SK-N-SH (cell line): ENCODE data around the gene TTC3. TPM values are rescaled to one million over a fixed set of nuclear protein-coding genes. Genes with fewer than 3 reads are reported as not detected.

Source experiments
- CTCF ChIA-PET: fragments of 300-600, 350-600 bp; formaldehyde crosslinking; extraction: SDS; loops from one replicate; lab custom pipeline; 2021; lab: Yijun Ruan, JAX
- POLR2A ChIA-PET: fragments of 350-600 bp; sonication (Branson Sonifier 250); formaldehyde crosslinking; extraction: SDS; loops from one replicate; lab custom pipeline; 2020; ENCODE audit warnings: antibody characterized with exemption, inconsistent platforms; lab: Yijun Ruan, JAX
- DNase-seq: peaks from one replicate; pipeline ENCODE4 v3.0.0; 2012
- H2AFZ ChIP-seq: fragments of 200-600 bp; sonication (generic); 2 replicates; pipeline ENCODE4 v1.8.1; 2016; ENCODE audit warnings: antibody characterized with exemption, mild to moderate bottlenecking, low read depth
- H3F3A ChIP-seq: fragments of 200-600 bp; sonication (generic); replicated peaks from 2 replicates; pipeline ENCODE3; 2016; ENCODE audit warnings: antibody characterized with exemption, mild to moderate bottlenecking; ENCODE audit not compliant: insufficient read depth
- H3K27ac ChIP-seq, 2 experiments: fragments of 200-500 bp in 1 of 2; fragments of 200-600 bp in 1 of 2; sonication (Bioruptor generic) in 1 of 2; sonication (generic), shearing (Covaris generic) in 1 of 2; 2 replicates each; pipeline versions ENCODE4 v1.5.1 to v1.6.1; 2014 to 2016; ENCODE audit warnings: low read depth in 2 of 2, inconsistent platforms in 1 of 2, low read length in 1 of 2, mild to moderate bottlenecking in 1 of 2, mixed read lengths in 1 of 2
- H3K27me3 ChIP-seq: fragments of 200-600 bp; sonication (generic), shearing (Covaris generic); 2 replicates; pipeline ENCODE4 v1.6.1; 2016; ENCODE audit warnings: mixed run types; ENCODE audit not compliant: insufficient read depth
- H3K36me3 ChIP-seq, 2 experiments: fragments of 200-500 bp in 1 of 2; fragments of 200-600 bp in 1 of 2; sonication (Bioruptor generic) in 1 of 2; sonication (generic) in 1 of 2; replicated peaks in 1 of 2; 2 replicates each; pipeline versions ENCODE3 to v1.5.1; 2014 to 2016; ENCODE audit warnings: low read length in 1 of 2, mild to moderate bottlenecking in 1 of 2; ENCODE audit not compliant: insufficient read depth in 2 of 2, control insufficient read depth in 1 of 2
- H3K4me1 ChIP-seq, 2 experiments: fragments of 200-500 bp in 1 of 2; fragments of 200-600 bp in 1 of 2; sonication (Bioruptor generic) in 1 of 2; sonication (generic), shearing (Covaris generic) in 1 of 2; 2 replicates each; pipeline versions ENCODE4 v1.5.1 to v1.6.1; 2014 to 2016; ENCODE audit warnings: low read depth in 1 of 2, low read length in 1 of 2, mixed run types in 1 of 2; ENCODE audit not compliant: insufficient read depth in 2 of 2, control insufficient read depth in 1 of 2
- H3K4me2 ChIP-seq: fragments of 200-600 bp; sonication (generic), shearing (Covaris generic); 2 replicates; pipeline ENCODE4 v1.6.1; 2017; ENCODE audit warnings: mixed run types
- H3K4me3 ChIP-seq, 2 experiments: fragments of 200-500 bp in 1 of 2; fragments of 200-600 bp in 1 of 2; sonication (Bioruptor generic) in 1 of 2; sonication (generic), shearing (Covaris generic) in 1 of 2; 2 replicates each; pipeline versions ENCODE4 v1.5.1 to v1.8.1; 2014 to 2016; ENCODE audit warnings: low read depth in 2 of 2, inconsistent platforms in 1 of 2, low read length in 1 of 2, mild to moderate bottlenecking in 1 of 2, mixed read lengths in 1 of 2, moderate library complexity in 1 of 2
- H3K79me2 ChIP-seq: fragments of 200-600 bp; sonication (generic); 2 replicates; pipeline ENCODE4 v1.8.1; 2017; ENCODE audit warnings: mild to moderate bottlenecking; ENCODE audit not compliant: insufficient read depth
- H3K9ac ChIP-seq: fragments of 200-600 bp; sonication (generic); 2 replicates; pipeline ENCODE4 v1.6.1; 2017; ENCODE audit warnings: mixed run types
- H3K9me2 ChIP-seq: fragments of 200-600 bp; sonication (generic); 2 replicates; pipeline ENCODE4 v1.6.1; 2017; ENCODE audit warnings: mixed run types
- H3K9me3 ChIP-seq: fragments of 200-600 bp; sonication (generic); 2 replicates; pipeline ENCODE4 v1.6.1; 2017; ENCODE audit warnings: mixed run types, mild to moderate bottlenecking, moderate library complexity
- H4K20me1 ChIP-seq: fragments of 200-600 bp; sonication (generic); 2 replicates; pipeline ENCODE4 v1.6.1; 2017; ENCODE audit warnings: mild to moderate bottlenecking, mixed run types; ENCODE audit not compliant: insufficient read depth
- CTCF ChIP-seq: fragments of 200-600 bp; sonication (generic); IDR thresholded peaks from 2 replicates; pipeline ENCODE4 v1.6.1; 2017; ENCODE audit warnings: antibody characterized with exemption, mild to moderate bottlenecking, moderate library complexity
- FOSL2 ChIP-seq: IDR thresholded peaks from 2 replicates; pipeline ENCODE4 v1.4.0; 2012; ENCODE audit warnings: low read depth, mild to moderate bottlenecking, moderate library complexity, borderline replicate concordance
- FOXJ3 ChIP-seq: sonication (generic); formaldehyde crosslinking; IDR thresholded peaks from 2 replicates; pipeline ENCODE4 v1.5.1; 2020; ENCODE audit warnings: mild to moderate bottlenecking, missing genetic modification reagents
- GABPA ChIP-seq: IDR thresholded peaks from 2 replicates; pipeline ENCODE4 v1.4.0; 2012; ENCODE audit warnings: low read depth, mild to moderate bottlenecking
- IRF3 ChIP-seq: fragments of 150-350 bp; IDR thresholded peaks from 2 replicates; pipeline ENCODE4 v1.6.1; 2016; ENCODE audit warnings: mild to moderate bottlenecking, low read depth, low read length
- JUND ChIP-seq: IDR thresholded peaks from 2 replicates; pipeline ENCODE4 v1.4.0; 2012
- RCOR1 ChIP-seq: fragments of 150-350 bp; IDR thresholded peaks from 2 replicates; pipeline ENCODE4 v1.6.1; 2017; ENCODE audit warnings: antibody characterized with exemption, low read length
- RXRA ChIP-seq: IDR thresholded peaks from 2 replicates; pipeline ENCODE4 v1.4.0; 2012; ENCODE audit warnings: low read depth, mild to moderate bottlenecking, borderline replicate concordance
- SMC3 ChIP-seq: IDR thresholded peaks from 2 replicates; pipeline ENCODE4 v1.6.1; 2012; ENCODE audit warnings: low read depth, low read length, improper control_type of control experiment
- TCF12 ChIP-seq: IDR thresholded peaks from 2 replicates; pipeline ENCODE4 v1.4.0; 2012
- TEAD4 ChIP-seq: IDR thresholded peaks from 2 replicates; pipeline ENCODE4 v1.4.0; 2012; ENCODE audit warnings: mild to moderate bottlenecking, borderline replicate concordance; ENCODE audit not compliant: insufficient read depth
- USF2 ChIP-seq: fragments of 150-350 bp; IDR thresholded peaks from 2 replicates; pipeline ENCODE4 v1.6.1; 2017; ENCODE audit warnings: antibody characterized with exemption, low read length, low read depth, borderline replicate concordance
- YY1 ChIP-seq: IDR thresholded peaks from 2 replicates; pipeline ENCODE4 v1.4.0; 2012; ENCODE audit warnings: low read depth, mild to moderate bottlenecking
- ZBTB33 ChIP-seq: IDR thresholded peaks from 2 replicates; pipeline ENCODE4 v1.4.0; 2012; ENCODE audit warnings: low read depth, borderline replicate concordance
- WGBS: methylation state at CpG from one replicate; pipeline ENCODE4 v1.1.6; 2017; ENCODE audit warnings: low lambda C conversion rate; 5-methylcytosine and 5-hydroxymethylcytosine counted together
- polyA plus RNA-seq, 3 experiments: library from polyadenylated mRNA; depleted of rRNA; stranded (reverse); fragments of >200 nt; gene quantifications; 2 replicates each; pipeline ENCODE4 v1.2.3, GENCODE V29; 2012
- TF ChIP-seq, protein P1 (sequence below): IDR thresholded peaks from 2 replicates; pipeline ENCODE4 v1.6.1; 2012; ENCODE audit warnings: mild to moderate bottlenecking, low read depth, low read length, moderate library complexity
- TF ChIP-seq, protein P2 (sequence below): IDR thresholded peaks from 2 replicates; pipeline ENCODE4; 2012

TTC3 gene
- polyA plus RNA-seq, 1 of the 3 experiments (the other 2 are of a cell fraction), result 35.7 TPM

- TF ChIP-seq, protein P1, sequence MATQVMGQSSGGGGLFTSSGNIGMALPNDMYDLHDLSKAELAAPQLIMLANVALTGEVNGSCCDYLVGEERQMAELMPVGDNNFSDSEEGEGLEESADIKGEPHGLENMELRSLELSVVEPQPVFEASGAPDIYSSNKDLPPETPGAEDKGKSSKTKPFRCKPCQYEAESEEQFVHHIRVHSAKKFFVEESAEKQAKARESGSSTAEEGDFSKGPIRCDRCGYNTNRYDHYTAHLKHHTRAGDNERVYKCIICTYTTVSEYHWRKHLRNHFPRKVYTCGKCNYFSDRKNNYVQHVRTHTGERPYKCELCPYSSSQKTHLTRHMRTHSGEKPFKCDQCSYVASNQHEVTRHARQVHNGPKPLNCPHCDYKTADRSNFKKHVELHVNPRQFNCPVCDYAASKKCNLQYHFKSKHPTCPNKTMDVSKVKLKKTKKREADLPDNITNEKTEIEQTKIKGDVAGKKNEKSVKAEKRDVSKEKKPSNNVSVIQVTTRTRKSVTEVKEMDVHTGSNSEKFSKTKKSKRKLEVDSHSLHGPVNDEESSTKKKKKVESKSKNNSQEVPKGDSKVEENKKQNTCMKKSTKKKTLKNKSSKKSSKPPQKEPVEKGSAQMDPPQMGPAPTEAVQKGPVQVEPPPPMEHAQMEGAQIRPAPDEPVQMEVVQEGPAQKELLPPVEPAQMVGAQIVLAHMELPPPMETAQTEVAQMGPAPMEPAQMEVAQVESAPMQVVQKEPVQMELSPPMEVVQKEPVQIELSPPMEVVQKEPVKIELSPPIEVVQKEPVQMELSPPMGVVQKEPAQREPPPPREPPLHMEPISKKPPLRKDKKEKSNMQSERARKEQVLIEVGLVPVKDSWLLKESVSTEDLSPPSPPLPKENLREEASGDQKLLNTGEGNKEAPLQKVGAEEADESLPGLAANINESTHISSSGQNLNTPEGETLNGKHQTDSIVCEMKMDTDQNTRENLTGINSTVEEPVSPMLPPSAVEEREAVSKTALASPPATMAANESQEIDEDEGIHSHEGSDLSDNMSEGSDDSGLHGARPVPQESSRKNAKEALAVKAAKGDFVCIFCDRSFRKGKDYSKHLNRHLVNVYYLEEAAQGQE, result no peak
- TF ChIP-seq, all 33 proteins: peak for 0
Measured at GRCh38 chr21:37240978-37241377, 167.9 kb downstream of the TTC3 start (continued).

- Histone ChIP-seq H3K27me3 (no peaks in the 10 kb centered on the region), H3K9me2 (no peaks in the 10 kb centered on the region), H3K9me3 (peaks cover 8% of the 10 kb centered on the region; the same call in 1 of the 2 replicates), H3K27ac (no peak overlapping the region), H3F3A (no peaks in the 10 kb centered on the region), H3K9ac (no peak overlapping the region), H3K4me1 (no peaks in the 10 kb centered on the region; a peak in 1 of 4 replicates), H3K4me2 (no peak overlapping the region), H2AFZ (no peak overlapping the region), H3K79me2 (peaks cover 65% of the 10 kb centered on the region), H4K20me1 (peaks cover 41% of the 10 kb centered on the region), H3K36me3 (peaks cover 37 to 40% of the 10 kb centered on the region in 2 experiments), H3K4me3 (no peak overlapping the region)
- ChIA-PET CTCF (no interaction called here), POLR2A (no interaction called here)
- 94% methylated on average over 7 of the region's 7 CpGs for WGBS
- DNase-seq, result no peak
- TF ChIP-seq TCF12, result no peak
- TF ChIP-seq FOSL2, result no peak
- TF ChIP-seq ZBTB33, result no peak
- TF ChIP-seq RCOR1, result no peak
- no peak for TF ChIP-seq CTCF
- no peak for TF ChIP-seq GABPA
- no peak for TF ChIP-seq JUND
- TF ChIP-seq SMC3, result no peak
- no peak for TF ChIP-seq USF2
- no peak for TF ChIP-seq RXRA
- TF ChIP-seq IRF3, result no peak
- TF ChIP-seq, protein P2, sequence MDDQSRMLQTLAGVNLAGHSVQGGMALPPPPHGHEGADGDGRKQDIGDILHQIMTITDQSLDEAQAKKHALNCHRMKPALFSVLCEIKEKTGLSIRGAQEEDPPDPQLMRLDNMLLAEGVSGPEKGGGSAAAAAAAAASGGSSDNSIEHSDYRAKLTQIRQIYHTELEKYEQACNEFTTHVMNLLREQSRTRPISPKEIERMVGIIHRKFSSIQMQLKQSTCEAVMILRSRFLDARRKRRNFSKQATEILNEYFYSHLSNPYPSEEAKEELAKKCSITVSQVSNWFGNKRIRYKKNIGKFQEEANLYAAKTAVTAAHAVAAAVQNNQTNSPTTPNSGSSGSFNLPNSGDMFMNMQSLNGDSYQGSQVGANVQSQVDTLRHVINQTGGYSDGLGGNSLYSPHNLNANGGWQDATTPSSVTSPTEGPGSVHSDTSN, result no peak
- no peak for TF ChIP-seq TEAD4
- TF ChIP-seq, protein P1, result no peak
- no peak for TF ChIP-seq YY1
- TF ChIP-seq FOXJ3, result no peak
Measured at GRCh38 chr21:37241426-37241825, 168.4 kb downstream of the TTC3 start.
